IPS-NIHi7 (cell line): ENCODE data around the gene TMEM218.
"Not testable (repeated sequence)": the region's sequence is repeated elsewhere in the genome, so short reads cannot be mapped to it uniquely, and the experiment has no call there.

Source experiments
- DNase-seq: peaks from one replicate; pipeline ENCODE4 v3.0.0; 2012; ENCODE audit warnings: mixed read lengths; ENCODE audit errors: extremely low spot score

TMEM218 gene

GRCh38 chr11:125056111-125056510 lies 55.3 kb downstream of the TMEM218 start:
- DNase-seq, result not testable (repeated sequence)

- no peak for DNase-seq
These were observed 56.2 kb downstream of the TMEM218 start for GRCh38 chr11:125055107-125055715.

GRCh38 chr11:125053167-125053566 lies 58.3 kb downstream of the TMEM218 start:
- no peak for DNase-seq

GRCh38 chr11:125052047-125052446 lies 59.4 kb downstream of the TMEM218 start:
- DNase-seq, result no peak

- DNase-seq, result no peak
These were observed 62.1 kb downstream of the TMEM218 start for GRCh38 chr11:125049164-125049792.
